Measurements from ENCODE around the gene CCR9.

Gene CCR9

GRCh38 chr3:45878124-45878523 lies 8.2 kb upstream of the CCR9 start:
- no peak overlapping the region for H3K27ac Mint-ChIP-seq (ENCODE audit: low read depth)
- ATAC-seq (replicated peaks; ENCODE audit: extremely low read depth, poor library complexity, severe bottlenecking) (no peak), DNase-seq (ENCODE audit: low spot score in 2 of 2) (no peak)
- H3K4me3 Mint-ChIP-seq, result no peak overlapping the region
- peaks cover 23% of the 10 kb centered on the region for H3K27me3 Mint-ChIP-seq
- H3K36me3 Mint-ChIP-seq (ENCODE audit: insufficient read depth), result peaks cover 9% of the 10 kb centered on the region
- H3K9me3 Mint-ChIP-seq, result peaks cover 5% of the 10 kb centered on the region
- peaks cover 33% of the 10 kb centered on the region for H3K4me1 Mint-ChIP-seq

- Mint-ChIP-seq H3K4me3 (peak overlapping the region; percentile 27), H3K27ac (ENCODE audit: low read depth) (peak overlapping the region; percentile 73)
These were observed 5.6 kb upstream of the CCR9 start for GRCh38 chr3:45880725-45881077.

GRCh38 chr3:45881078-45882022 lies 5.0 kb upstream of the CCR9 start:
- DNase-seq (ENCODE audit: low spot score in 2 of 2) (peak in 1 of 2 donors; percentile 56), ATAC-seq (replicated peaks; ENCODE audit: extremely low read depth, poor library complexity, severe bottlenecking) (peak; percentile 99)
- H3K9me3 Mint-ChIP-seq, result no peaks in the 10 kb centered on the region
- H3K36me3 Mint-ChIP-seq (ENCODE audit: insufficient read depth), result peaks cover 13% of the 10 kb centered on the region
- H3K4me1 Mint-ChIP-seq, result peaks cover 23% of the 10 kb centered on the region
- H3K4me3 Mint-ChIP-seq, result peak overlapping the region; percentile 27
- H3K27ac Mint-ChIP-seq (ENCODE audit: low read depth), result peak overlapping the region; percentile 73
- H3K27me3 Mint-ChIP-seq, result peaks cover 18% of the 10 kb centered on the region

More at GRCh38 chr3:45880725-45881077, 5.6 kb upstream of the CCR9 start:
- Mint-ChIP-seq H3K36me3 (ENCODE audit: insufficient read depth) (peaks cover 11% of the 10 kb centered on the region), H3K27me3 (peaks cover 21% of the 10 kb centered on the region), H3K4me1 (peaks cover 23% of the 10 kb centered on the region), H3K9me3 (no peaks in the 10 kb centered on the region)
- ATAC-seq (replicated peaks; ENCODE audit: extremely low read depth, poor library complexity, severe bottlenecking) (no peak), DNase-seq (ENCODE audit: low spot score in 2 of 2) (no peak)

- Mint-ChIP-seq H3K4me3 (no peak overlapping the region), H3K9me3 (no peaks in the 10 kb centered on the region), H3K36me3 (ENCODE audit: insufficient read depth) (peaks cover 13% of the 10 kb centered on the region), H3K27me3 (peaks cover 18% of the 10 kb centered on the region), H3K4me1 (peaks cover 17% of the 10 kb centered on the region), H3K27ac (ENCODE audit: low read depth) (no peak overlapping the region)
- DNase-seq (ENCODE audit: low spot score in 2 of 2), result no peak
- no peak for ATAC-seq (replicated peaks; ENCODE audit: extremely low read depth, poor library complexity, severe bottlenecking)
These were observed 1.8 kb upstream of the CCR9 start for GRCh38 chr3:45884368-45885201.

- H3K36me3 Mint-ChIP-seq (ENCODE audit: insufficient read depth), result peaks cover 7% of the 10 kb centered on the region
- no peaks in the 10 kb centered on the region for H3K4me1 Mint-ChIP-seq
- ATAC-seq (replicated peaks; ENCODE audit: extremely low read depth, poor library complexity, severe bottlenecking), result no peak
- H3K27me3 Mint-ChIP-seq, result peaks cover 18% of the 10 kb centered on the region
- no peak overlapping the region for H3K27ac Mint-ChIP-seq (ENCODE audit: low read depth)
- H3K4me3 Mint-ChIP-seq, result no peak overlapping the region
- DNase-seq (ENCODE audit: low spot score in 2 of 2), result no peak
- H3K9me3 Mint-ChIP-seq, result no peaks in the 10 kb centered on the region
These were observed 942 bp downstream of the CCR9 start for GRCh38 chr3:45887285-45887684.

- H3K4me3 Mint-ChIP-seq, result no peak overlapping the region
- peaks cover 7% of the 10 kb centered on the region for H3K36me3 Mint-ChIP-seq (ENCODE audit: insufficient read depth)
- DNase-seq (ENCODE audit: low spot score in 2 of 2), result no peak
- ATAC-seq (replicated peaks; ENCODE audit: extremely low read depth, poor library complexity, severe bottlenecking), result no peak
- no peak overlapping the region for H3K27ac Mint-ChIP-seq (ENCODE audit: low read depth)
- peaks cover 18% of the 10 kb centered on the region for H3K27me3 Mint-ChIP-seq
- H3K4me1 Mint-ChIP-seq, result no peaks in the 10 kb centered on the region
- no peaks in the 10 kb centered on the region for H3K9me3 Mint-ChIP-seq
These were observed 1.6 kb downstream of the CCR9 start for GRCh38 chr3:45887759-45888511.

GRCh38 chr3:45889337-45889736 lies 3.0 kb downstream of the CCR9 start:
- peaks cover 8% of the 10 kb centered on the region for H3K27me3 Mint-ChIP-seq
- DNase-seq (ENCODE audit: low spot score in 2 of 2), result no peak
- no peak for ATAC-seq (replicated peaks; ENCODE audit: extremely low read depth, poor library complexity, severe bottlenecking)
- no peaks in the 10 kb centered on the region for H3K4me1 Mint-ChIP-seq
- H3K27ac Mint-ChIP-seq (ENCODE audit: low read depth), result no peak overlapping the region
- H3K36me3 Mint-ChIP-seq (ENCODE audit: insufficient read depth), result peaks cover 7% of the 10 kb centered on the region
- H3K4me3 Mint-ChIP-seq, result no peak overlapping the region
- no peaks in the 10 kb centered on the region for H3K9me3 Mint-ChIP-seq

GRCh38 chr3:45890405-45890804 lies 4.1 kb downstream of the CCR9 start:
- Mint-ChIP-seq H3K27me3 (no peaks in the 10 kb centered on the region), H3K36me3 (ENCODE audit: insufficient read depth) (peaks cover 6% of the 10 kb centered on the region), H3K4me3 (no peak overlapping the region), H3K9me3 (no peaks in the 10 kb centered on the region), H3K27ac (ENCODE audit: low read depth) (no peak overlapping the region), H3K4me1 (no peaks in the 10 kb centered on the region)
- DNase-seq (ENCODE audit: low spot score in 2 of 2), result no peak
- no peak for ATAC-seq (replicated peaks; ENCODE audit: extremely low read depth, poor library complexity, severe bottlenecking)

- H3K4me1 Mint-ChIP-seq, result no peaks in the 10 kb centered on the region
- no peak overlapping the region for H3K27ac Mint-ChIP-seq (ENCODE audit: low read depth)
- no peaks in the 10 kb centered on the region for H3K27me3 Mint-ChIP-seq
- ATAC-seq (replicated peaks; ENCODE audit: extremely low read depth, poor library complexity, severe bottlenecking) (no peak), DNase-seq (ENCODE audit: low spot score in 2 of 2) (no peak)
- no peak overlapping the region for H3K4me3 Mint-ChIP-seq
- H3K9me3 Mint-ChIP-seq, result no peaks in the 10 kb centered on the region
- peaks cover 1% of the 10 kb centered on the region for H3K36me3 Mint-ChIP-seq (ENCODE audit: insufficient read depth)
These were observed 5.8 kb downstream of the CCR9 start for GRCh38 chr3:45892161-45892560.

GRCh38 chr3:45894015-45894414 lies 7.7 kb downstream of the CCR9 start:
- Mint-ChIP-seq H3K27me3 (no peaks in the 10 kb centered on the region), H3K4me1 (peaks cover 10% of the 10 kb centered on the region), H3K36me3 (ENCODE audit: insufficient read depth) (peaks cover 1% of the 10 kb centered on the region), H3K4me3 (no peak overlapping the region), H3K9me3 (no peaks in the 10 kb centered on the region), H3K27ac (ENCODE audit: low read depth) (no peak overlapping the region)
- DNase-seq (ENCODE audit: low spot score in 2 of 2) (no peak), ATAC-seq (replicated peaks; ENCODE audit: extremely low read depth, poor library complexity, severe bottlenecking) (no peak)

GRCh38 chr3:45895686-45896468 lies 9.5 kb downstream of the CCR9 start:
- Mint-ChIP-seq H3K36me3 (ENCODE audit: insufficient read depth) (peaks cover 1% of the 10 kb centered on the region), H3K4me3 (no peak overlapping the region), H3K27ac (ENCODE audit: low read depth) (no peak overlapping the region), H3K27me3 (no peaks in the 10 kb centered on the region), H3K4me1 (peaks cover 10% of the 10 kb centered on the region), H3K9me3 (no peaks in the 10 kb centered on the region)
- DNase-seq (ENCODE audit: low spot score in 2 of 2), result no peak
- no peak for ATAC-seq (replicated peaks; ENCODE audit: extremely low read depth, poor library complexity, severe bottlenecking)

GRCh38 chr3:45896956-45897355 lies 10.6 kb downstream of the CCR9 start:
- no peak overlapping the region for H3K4me3 Mint-ChIP-seq
- H3K27me3 Mint-ChIP-seq, result no peaks in the 10 kb centered on the region
- peaks cover 1% of the 10 kb centered on the region for H3K36me3 Mint-ChIP-seq (ENCODE audit: insufficient read depth)
- DNase-seq (ENCODE audit: low spot score in 2 of 2) (no peak), ATAC-seq (replicated peaks; ENCODE audit: extremely low read depth, poor library complexity, severe bottlenecking) (no peak)
- H3K27ac Mint-ChIP-seq (ENCODE audit: low read depth), result no peak overlapping the region
- H3K9me3 Mint-ChIP-seq, result no peaks in the 10 kb centered on the region
- peaks cover 10% of the 10 kb centered on the region for H3K4me1 Mint-ChIP-seq

Measured in central memory CD8-positive, alpha-beta T cell (primary cell).